Measurements from ENCODE around the gene RANBP10.
A peak's percentile ranks its signal among the peaks of the same experiment; 100 is the strongest.

GRCh38 chr16:67841816-67842508 lies 35.6 kb upstream of the RANBP10 start, which contains the start of gene THAP11:
- TF ChIP-seq POLR2A (IDR thresholded peaks at IDR 0.05) (peak in 3 of 4 donors; percentile 16 to 80 (median 66)), CTCF (IDR thresholded peaks at IDR 0.05) (peak; percentile 83 to 96 (median 90))

Data from esophagus squamous epithelium (tissue), 4 donors.